Hepatocyte (in vitro differentiated cells): Measurements from ENCODE around the gene HHIPL2. TPM values are rescaled to one million over a fixed set of nuclear protein-coding genes. Genes with fewer than 3 reads are reported as not detected.

Experiments used
- DNase-seq: peaks from one replicate; pipeline ENCODE4 v3.0.0-alpha.2; 2016; ENCODE audit warnings: low spot score
- H2AFZ ChIP-seq: fragments of 200-600 bp; sonication (generic); 2 replicates; pipeline ENCODE4 v1.6.0; 2016; ENCODE audit warnings: antibody characterized with exemption, mild to moderate bottlenecking
- H3K27ac ChIP-seq: fragments of 200-600 bp; sonication (generic); 2 replicates; pipeline ENCODE4 v1.5.1; 2016; ENCODE audit warnings: mild to moderate bottlenecking
- H3K27me3 ChIP-seq: fragments of 200-600 bp; sonication (generic); 2 replicates; pipeline ENCODE4 v1.6.1; 2016
- H3K36me3 ChIP-seq: fragments of 200-600 bp; sonication (generic); replicated peaks from 2 replicates; pipeline ENCODE4 v1.5.1; 2016; ENCODE audit warnings: low read depth; ENCODE audit not compliant: insufficient read depth
- H3K4me1 ChIP-seq: fragments of 200-600 bp; sonication (generic); 2 replicates; pipeline ENCODE4 v1.5.1; 2016; ENCODE audit warnings: mild to moderate bottlenecking, moderate library complexity; ENCODE audit not compliant: insufficient read depth
- H3K4me2 ChIP-seq: fragments of 200-600 bp; sonication (generic); 2 replicates; pipeline ENCODE4 v1.6.0; 2016
- H3K4me3 ChIP-seq: fragments of 200-600 bp; sonication (generic); 2 replicates; pipeline ENCODE4 v1.5.1; 2016; ENCODE audit warnings: mild to moderate bottlenecking
- H3K79me2 ChIP-seq: fragments of 200-600 bp; sonication (generic); 2 replicates; pipeline ENCODE4 v1.6.0; 2017; ENCODE audit warnings: mild to moderate bottlenecking
- H3K9me2 ChIP-seq: fragments of 200-600 bp; sonication (generic); replicated peaks from 2 replicates; pipeline ENCODE4 v1.6.0; 2017; ENCODE audit warnings: mild to moderate bottlenecking; ENCODE audit not compliant: insufficient read depth
- H3K9me3 ChIP-seq: fragments of 200-600 bp; sonication (generic); 2 replicates; pipeline ENCODE4 v1.5.1; 2016; ENCODE audit warnings: low read depth, mild to moderate bottlenecking
- H4K20me1 ChIP-seq: fragments of 200-600 bp; sonication (generic); 2 replicates; pipeline ENCODE4 v1.6.0; 2016; ENCODE audit warnings: mild to moderate bottlenecking; ENCODE audit not compliant: insufficient read depth, poor library complexity, severe bottlenecking
- CTCF ChIP-seq: fragments of 200-600 bp; sonication (generic); IDR thresholded peaks from 2 replicates; pipeline ENCODE4 v1.5.1; 2016; ENCODE audit warnings: antibody characterized with exemption, mild to moderate bottlenecking; ENCODE audit not compliant: poor library complexity
- EZH2 ChIP-seq: fragments of 200-600 bp; sonication (generic); IDR thresholded peaks from 2 replicates; pipeline ENCODE4 v1.6.1; 2016; ENCODE audit warnings: antibody characterized with exemption, mild to moderate bottlenecking, borderline replicate concordance
- EZH2phosphoT487 ChIP-seq: fragments of 200-600 bp; sonication (generic); IDR thresholded peaks from one replicate; pipeline ENCODE4 v1.6.1; 2018; ENCODE audit warnings: antibody characterized with exemption, mild to moderate bottlenecking, low read depth, moderate library complexity; ENCODE audit not compliant: unreplicated experiment, severe bottlenecking
- WGBS: methylation state at CpG from one replicate; pipeline ENCODE4 v1.1.6; 2016; ENCODE audit warnings: low lambda C conversion rate; ENCODE audit errors: missing lambda C conversion rate; 5-methylcytosine and 5-hydroxymethylcytosine counted together
- polyA plus RNA-seq: library from polyadenylated mRNA; unstranded; fragments of >200 nt; fragmentation: Nextera tagmentation; extraction: Ambion mirVana; gene quantifications from 2 replicates; pipeline ENCODE4 v1.2.1, GENCODE V29; 2016
- total RNA-seq: library from RNA; depleted of rRNA; stranded (reverse); fragments of >200 nt; gene quantifications from 2 replicates; pipeline ENCODE4 v1.2.3, GENCODE V29; 2014

Gene HHIPL2
- total and polyA plus RNA-seq, 2 experiments from 2014 or later, result 0.23 to 0.37 TPM

DNA sequence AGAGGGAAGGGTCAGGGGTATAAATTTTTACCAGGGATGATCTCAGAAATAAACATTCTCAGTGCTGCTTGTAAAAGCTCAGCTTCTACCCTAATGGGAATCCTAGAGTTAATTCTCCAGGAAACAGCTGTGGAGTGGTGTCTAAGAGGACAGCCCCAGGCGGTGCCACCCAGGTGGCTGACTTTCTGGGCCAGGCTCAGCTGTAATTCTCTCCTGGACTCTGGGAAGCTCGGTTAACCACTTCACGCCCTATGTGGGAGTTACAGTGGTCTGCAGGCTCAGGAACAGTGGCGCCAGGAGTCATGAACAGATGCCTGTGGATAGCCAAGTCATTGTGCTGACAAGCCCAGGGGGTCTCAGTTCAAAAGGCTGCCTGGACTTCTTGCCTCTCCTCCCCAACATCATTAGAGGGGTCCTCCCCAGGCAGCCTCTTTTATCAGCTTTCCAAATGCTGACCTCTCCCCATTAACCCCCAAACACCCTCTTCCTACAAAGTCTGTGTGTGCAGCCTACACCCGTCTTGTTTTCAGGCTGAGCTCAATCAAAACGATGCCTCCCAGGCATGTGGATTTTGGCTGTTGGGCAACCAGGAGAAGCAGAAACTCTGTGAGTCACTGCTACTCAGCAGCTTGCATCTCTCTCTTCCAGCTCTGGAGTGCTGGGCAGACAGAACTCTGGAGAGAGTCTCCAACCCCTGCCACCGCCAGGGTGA lies 1.2 kb downstream of the HHIPL2 start:
- peaks cover 9% of the 10 kb centered on the region for H3K4me1 ChIP-seq
- H3K27ac ChIP-seq, result peak overlapping the region; percentile 16
- H4K20me1 ChIP-seq, result no peaks in the 10 kb centered on the region
- no peaks in the 10 kb centered on the region for H3K27me3 ChIP-seq
- H3K79me2 ChIP-seq, result no peaks in the 10 kb centered on the region
- H3K9me3 ChIP-seq, result no peaks in the 10 kb centered on the region
- H2AFZ ChIP-seq, result no peak overlapping the region
- no peaks in the 10 kb centered on the region for H3K36me3 ChIP-seq
- DNase-seq, result peak; percentile 54
- H3K4me2 ChIP-seq, result peak overlapping the region; percentile 35
- no peaks in the 10 kb centered on the region for H3K9me2 ChIP-seq
- 14% methylated on average over 7 of the region's 7 CpGs for WGBS
- no peak for TF ChIP-seq CTCF
- TF ChIP-seq EZH2, result no peak
- TF ChIP-seq EZH2phosphoT487, result no peak
- H3K4me3 ChIP-seq, result no peak overlapping the region

DNA sequence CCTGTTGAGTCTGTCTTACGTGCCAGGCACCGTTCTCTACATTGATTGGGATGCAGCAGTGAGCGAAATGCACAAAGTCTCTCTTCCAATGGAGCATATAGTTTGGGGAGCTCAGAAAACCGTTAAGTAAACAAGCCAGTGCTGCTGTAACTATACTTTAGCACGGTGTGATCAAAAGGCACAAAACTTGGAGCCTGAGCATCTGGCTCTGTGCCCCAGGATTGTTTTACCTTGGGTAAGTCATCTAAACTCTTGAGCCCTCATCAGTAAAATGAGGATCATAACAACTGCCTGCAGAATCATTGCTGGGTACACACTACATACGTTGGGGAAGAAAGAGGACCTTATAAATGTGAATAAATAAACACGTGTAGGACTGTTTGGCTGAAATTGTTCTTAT lies 1.8 kb downstream of the HHIPL2 start:
- H3K27me3 ChIP-seq, result no peaks in the 10 kb centered on the region
- H2AFZ ChIP-seq, result no peak overlapping the region
- H3K36me3 ChIP-seq, result no peaks in the 10 kb centered on the region
- H3K27ac ChIP-seq, result no peak overlapping the region
- H3K4me1 ChIP-seq, result peaks cover 9% of the 10 kb centered on the region
- no peak overlapping the region for H3K4me2 ChIP-seq
- H3K9me2 ChIP-seq, result no peaks in the 10 kb centered on the region
- H3K79me2 ChIP-seq, result no peaks in the 10 kb centered on the region
- H3K4me3 ChIP-seq, result no peak overlapping the region
- H4K20me1 ChIP-seq, result no peaks in the 10 kb centered on the region
- no peak for DNase-seq
- 47% methylated on average over 7 of the region's 7 CpGs for WGBS
- H3K9me3 ChIP-seq, result no peaks in the 10 kb centered on the region
- no peak for TF ChIP-seq EZH2phosphoT487
- TF ChIP-seq CTCF, result no peak
- TF ChIP-seq EZH2, result no peak

DNA sequence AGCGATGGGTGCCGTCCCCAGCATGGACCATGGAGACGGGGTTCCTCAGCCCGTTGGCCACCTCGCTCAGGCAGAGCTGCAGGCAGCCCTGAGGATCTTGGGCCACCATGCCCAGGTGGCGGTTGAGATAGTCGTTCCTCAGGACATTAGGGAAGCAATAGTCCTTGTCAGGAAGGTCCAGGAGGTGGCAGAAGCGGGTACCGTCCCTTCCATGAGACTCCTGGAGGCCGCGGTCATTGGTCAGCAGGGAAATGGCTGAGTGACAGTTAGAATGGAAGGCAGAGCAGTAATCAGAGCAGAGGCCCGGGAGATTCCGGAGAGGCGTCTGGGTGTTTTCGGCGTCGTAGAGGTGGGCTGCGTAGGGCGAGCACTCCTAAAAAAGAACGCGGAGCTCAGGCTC lies 4.1 kb downstream of the HHIPL2 start:
- peaks cover 9% of the 10 kb centered on the region for H3K4me1 ChIP-seq
- TF ChIP-seq EZH2phosphoT487 (no peak), CTCF (no peak), EZH2 (no peak)

More for the DNA sequence above, 4.1 kb downstream of the HHIPL2 start:
- Histone ChIP-seq H3K9me2 (no peaks in the 10 kb centered on the region), H3K4me3 (no peak overlapping the region), H4K20me1 (no peaks in the 10 kb centered on the region), H3K79me2 (no peaks in the 10 kb centered on the region), H2AFZ (no peak overlapping the region), H3K36me3 (no peaks in the 10 kb centered on the region), H3K27ac (no peak overlapping the region), H3K9me3 (no peaks in the 10 kb centered on the region), H3K27me3 (no peaks in the 10 kb centered on the region), H3K4me2 (no peak overlapping the region)
- no peak for DNase-seq
- WGBS, result 93% methylated on average over 21 of the region's 21 CpGs
